ENCODE data around the gene ECE1. TPM values are rescaled to one million over a fixed set of nuclear protein-coding genes. Genes with fewer than 3 reads are reported as not detected.

The ECE1 gene
- total and polyA plus RNA-seq, 9 donors: 37.3 to 313 (median 119) TPM

GRCh38 chr1:21293537-21294265 lies 3.4 kb upstream of the ECE1 start:
- no peaks in the 10 kb centered on the region for H3K27me3 ChIP-seq
- H3K27ac ChIP-seq: peak overlapping the region; percentile 7 to 37
- WGBS, 3 donors: 90 to 92% (median 91%) methylated on average over 17 of the region's 17 CpGs
- DNase-seq: no peak
- TF ChIP-seq POLR2A (IDR thresholded peaks at IDR 0.05) (no peak), EP300 (IDR thresholded peaks at IDR 0.05) (no peak), CTCF (IDR thresholded peaks at IDR 0.05) (no peak)
- peaks cover 25% of the 10 kb centered on the region for H3K4me1 ChIP-seq (ENCODE audit: insufficient read depth)
- H3K9me3 ChIP-seq: no peaks in the 10 kb centered on the region
- H3K36me3 ChIP-seq: no peaks in the 10 kb centered on the region
- intact Hi-C loops (cut with DNase I): no loop called here
- H3K4me3 ChIP-seq: no peak overlapping the region

- Histone ChIP-seq H3K27ac (peak overlapping the region; percentile 7 to 37), H3K36me3 (no peaks in the 10 kb centered on the region), H3K4me3 (no peak overlapping the region), H3K27me3 (no peaks in the 10 kb centered on the region), H3K4me1 (ENCODE audit: insufficient read depth) (peaks cover 26% of the 10 kb centered on the region), H3K9me3 (no peaks in the 10 kb centered on the region)
- WGBS, 3 donors: 66 to 72% (median 66%) methylated on average over 9 of the region's 9 CpGs
- no peak for DNase-seq
- intact Hi-C loops (cut with DNase I): no loop called here
- TF ChIP-seq EP300 (IDR thresholded peaks at IDR 0.05) (no peak), POLR2A (IDR thresholded peaks at IDR 0.05) (no peak), CTCF (IDR thresholded peaks at IDR 0.05) (no peak)
Measured at GRCh38 chr1:21292984-21293536, 2.8 kb upstream of the ECE1 start.

- intact Hi-C loops (cut with DNase I): no loop called here
- WGBS, 3 donors: 50 to 60% (median 57%) methylated on average over 3 of the region's 3 CpGs
- peak overlapping the region; percentile 7 to 37 for H3K27ac ChIP-seq
- DNase-seq: no peak
- TF ChIP-seq EP300 (IDR thresholded peaks at IDR 0.05) (no peak), CTCF (IDR thresholded peaks at IDR 0.05) (no peak), POLR2A (IDR thresholded peaks at IDR 0.05) (no peak)
- no peaks in the 10 kb centered on the region for H3K9me3 ChIP-seq
- no peaks in the 10 kb centered on the region for H3K27me3 ChIP-seq
- H3K4me1 ChIP-seq (ENCODE audit: insufficient read depth): peaks cover 26% of the 10 kb centered on the region
- no peaks in the 10 kb centered on the region for H3K36me3 ChIP-seq
- no peak overlapping the region for H3K4me3 ChIP-seq
Measured at GRCh38 chr1:21292503-21292983, 2.3 kb upstream of the ECE1 start.

GRCh38 chr1:21291964-21292363 lies 1.7 kb upstream of the ECE1 start:
- intact Hi-C loops (cut with DNase I): no loop called here
- Histone ChIP-seq H3K36me3 (no peaks in the 10 kb centered on the region), H3K4me1 (ENCODE audit: insufficient read depth) (peaks cover 24% of the 10 kb centered on the region), H3K9me3 (no peaks in the 10 kb centered on the region), H3K27me3 (no peaks in the 10 kb centered on the region), H3K4me3 (no peak overlapping the region), H3K27ac (no peak overlapping the region)
- no peak for DNase-seq
- 96 to 97% (median 97%) methylated on average over 7 of the region's 7 CpGs for WGBS, 3 donors
- TF ChIP-seq CTCF (IDR thresholded peaks at IDR 0.05) (no peak), EP300 (IDR thresholded peaks at IDR 0.05) (no peak), POLR2A (IDR thresholded peaks at IDR 0.05) (no peak)

Data from ovary (tissue), 9 donors.